GM19239 (cell line): ENCODE data around the gene EFCAB6.

ENCODE experiments used
- DNase-seq: peaks from one replicate; pipeline ENCODE4 v3.0.0; 2011; ENCODE audit warnings: low spot score; ENCODE audit not compliant: insufficient read length
- FAIRE-seq: peaks from 2 replicates; lab custom pipeline; 2011; peaks lifted over from hg19 to GRCh38; lab: Jason Lieb, UNC

The EFCAB6 gene

DNA sequence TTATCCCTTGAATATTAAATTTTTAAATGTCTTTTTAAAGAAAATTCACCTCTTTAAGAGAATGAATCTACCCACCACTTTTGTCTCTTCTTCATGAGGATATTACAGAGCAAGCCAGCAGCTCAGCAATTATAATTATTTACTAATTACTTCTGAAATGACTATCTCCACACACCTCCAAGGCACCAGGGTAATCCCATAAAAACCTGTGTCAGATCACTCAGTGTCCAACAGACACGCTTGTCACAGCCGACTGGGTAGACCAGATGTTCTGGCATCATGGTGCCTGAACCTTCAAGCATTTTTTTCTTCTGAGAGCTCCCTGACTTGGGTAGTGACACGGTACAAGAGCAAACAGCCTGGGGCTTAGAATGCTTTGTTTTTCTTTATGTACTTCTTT lies 61.4 kb downstream of the EFCAB6 start:
- DNase-seq (no peak), FAIRE-seq (no peak)

DNA sequence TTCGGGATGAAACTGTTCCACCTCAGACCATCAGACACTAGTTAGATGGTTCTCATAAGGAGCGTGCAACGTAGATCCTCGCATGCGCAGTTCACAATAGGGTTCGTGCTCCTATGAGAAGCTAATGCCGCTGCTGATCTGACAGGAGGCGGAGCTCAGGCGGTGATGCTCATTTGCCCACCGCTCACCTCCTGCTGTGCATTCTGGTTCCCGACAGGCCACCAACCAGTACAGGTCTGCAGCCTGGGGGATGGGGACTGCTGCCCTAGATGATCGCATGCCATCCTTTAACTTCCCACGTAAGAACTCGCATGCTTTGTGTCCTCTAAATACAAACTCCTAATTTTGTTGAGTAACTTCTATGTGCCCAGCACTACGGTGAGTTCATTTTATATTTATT lies 62.6 kb downstream of the EFCAB6 start:
- no peak for DNase-seq
- FAIRE-seq, result no peak

DNA sequence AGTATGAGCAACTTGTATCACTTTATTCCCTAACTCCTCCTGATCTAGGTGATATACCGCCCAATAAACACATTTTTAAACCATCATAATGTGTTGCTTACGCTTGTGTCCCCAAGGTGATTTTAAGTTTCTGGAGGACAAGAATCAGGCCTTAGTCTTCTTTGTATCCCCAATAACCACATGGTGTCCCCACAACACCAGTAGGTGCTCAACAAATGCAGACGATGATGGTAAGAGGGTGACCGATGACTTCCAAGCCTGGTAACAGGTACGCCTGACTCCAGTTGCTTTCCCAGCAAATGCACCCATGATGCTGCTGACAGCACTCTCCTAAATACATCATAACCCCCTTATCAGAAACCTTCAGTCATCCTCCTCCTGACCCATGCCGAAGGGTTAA lies 64.2 kb downstream of the EFCAB6 start:
- FAIRE-seq (no peak), DNase-seq (no peak)

DNA sequence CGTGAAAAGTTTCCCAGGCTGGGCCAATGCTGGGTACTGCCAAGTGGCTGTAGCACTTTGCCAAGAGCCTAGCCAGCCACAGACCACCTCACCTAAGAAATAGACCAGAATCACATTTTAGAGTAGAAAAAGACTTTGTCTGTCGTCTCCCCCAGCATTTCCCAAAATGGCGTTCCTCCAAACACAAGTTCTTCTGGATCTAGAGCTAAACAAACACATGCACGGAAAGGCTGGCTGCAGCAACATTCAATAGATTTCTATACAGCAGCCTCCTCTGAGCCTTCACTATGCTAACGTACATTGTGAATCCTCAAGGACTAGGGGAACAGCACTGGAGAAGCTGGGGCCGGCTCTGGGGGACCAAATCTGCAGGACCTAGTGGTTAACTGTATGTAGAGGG lies 65.0 kb downstream of the EFCAB6 start:
- FAIRE-seq (no peak), DNase-seq (no peak)

DNA sequence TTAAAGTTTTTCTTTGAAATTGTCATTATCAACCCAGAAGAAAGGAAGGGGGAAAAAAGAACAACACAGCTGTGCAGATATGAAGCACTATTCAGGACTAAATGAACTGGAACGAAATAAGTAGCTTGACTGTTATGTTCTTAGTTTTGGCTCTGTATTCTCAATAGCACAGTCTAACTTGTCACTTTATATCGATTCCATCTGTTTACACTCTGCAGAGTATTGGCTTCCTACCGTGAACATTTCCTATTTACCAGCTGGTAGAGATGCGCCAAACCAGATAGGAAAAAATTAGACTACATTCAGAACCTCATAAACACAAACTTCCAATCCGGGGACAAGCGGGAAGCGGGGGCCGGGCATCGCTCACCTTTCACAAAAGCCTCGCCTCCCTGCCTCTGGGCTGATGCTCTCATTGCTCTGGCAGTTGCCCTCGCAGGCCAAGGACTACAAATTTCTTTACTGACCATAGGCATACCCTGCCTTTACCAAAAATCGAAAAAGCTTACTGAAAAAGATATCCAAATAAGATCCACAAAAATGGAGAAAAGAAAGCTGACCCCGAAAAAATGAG lies 66.2 kb downstream of the EFCAB6 start:
- no peak for FAIRE-seq

DNA sequence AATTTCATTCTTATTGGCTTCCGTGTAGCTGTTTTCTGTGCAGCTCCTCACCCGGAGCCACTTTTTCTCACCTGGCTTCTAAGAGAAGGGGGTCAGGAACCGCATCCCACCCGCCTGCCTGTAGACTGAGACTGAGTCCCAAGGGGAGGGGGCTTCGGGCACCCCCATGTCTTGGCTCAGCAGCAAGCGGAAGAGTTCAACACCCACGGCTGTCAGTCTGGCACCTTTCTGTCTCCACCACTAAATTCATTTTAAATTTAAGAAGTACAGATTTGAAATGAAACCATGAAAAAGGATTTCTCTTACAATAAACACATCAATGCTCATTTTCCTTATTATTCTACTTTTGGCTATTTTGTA lies 66.7 kb downstream of the EFCAB6 start:
- FAIRE-seq, result no peak
- no peak for DNase-seq

More for the DNA sequence above, 66.2 kb downstream of the EFCAB6 start:
- no peak for DNase-seq

DNA sequence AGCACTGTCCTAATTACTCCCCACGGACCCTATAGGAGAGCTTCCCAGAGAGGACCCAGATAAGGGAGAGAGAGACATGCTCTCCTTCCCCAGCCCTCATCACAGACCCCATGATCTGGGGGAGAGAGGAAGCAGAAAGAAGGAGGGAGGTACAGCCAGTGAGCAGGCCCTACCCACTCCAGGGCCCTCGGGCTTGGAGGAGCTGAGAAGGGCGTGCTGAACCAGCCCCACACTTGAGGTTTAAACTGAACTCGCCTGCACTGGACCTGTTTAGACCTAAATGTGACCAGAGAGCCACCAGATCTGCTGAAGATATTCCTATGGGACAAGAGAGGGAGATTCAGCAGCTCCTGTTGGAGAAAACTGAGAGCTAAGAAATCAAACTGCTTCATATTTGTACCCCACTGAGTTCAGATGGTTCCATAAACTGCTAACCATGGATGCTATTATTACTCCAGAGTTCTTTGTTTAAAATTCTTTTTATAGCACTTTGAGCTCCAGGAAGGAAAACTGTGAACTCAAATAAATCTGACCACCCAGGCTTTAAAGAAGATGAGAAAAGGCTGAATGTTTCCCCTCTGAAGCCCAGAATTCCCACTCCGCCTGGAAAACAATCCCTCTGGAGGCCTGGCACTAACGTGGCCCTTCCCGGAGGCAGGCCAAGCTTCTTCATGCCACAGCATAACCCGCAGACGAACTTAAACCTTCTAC lies 67.2 kb downstream of the EFCAB6 start:
- FAIRE-seq (no peak), DNase-seq (no peak)

DNA sequence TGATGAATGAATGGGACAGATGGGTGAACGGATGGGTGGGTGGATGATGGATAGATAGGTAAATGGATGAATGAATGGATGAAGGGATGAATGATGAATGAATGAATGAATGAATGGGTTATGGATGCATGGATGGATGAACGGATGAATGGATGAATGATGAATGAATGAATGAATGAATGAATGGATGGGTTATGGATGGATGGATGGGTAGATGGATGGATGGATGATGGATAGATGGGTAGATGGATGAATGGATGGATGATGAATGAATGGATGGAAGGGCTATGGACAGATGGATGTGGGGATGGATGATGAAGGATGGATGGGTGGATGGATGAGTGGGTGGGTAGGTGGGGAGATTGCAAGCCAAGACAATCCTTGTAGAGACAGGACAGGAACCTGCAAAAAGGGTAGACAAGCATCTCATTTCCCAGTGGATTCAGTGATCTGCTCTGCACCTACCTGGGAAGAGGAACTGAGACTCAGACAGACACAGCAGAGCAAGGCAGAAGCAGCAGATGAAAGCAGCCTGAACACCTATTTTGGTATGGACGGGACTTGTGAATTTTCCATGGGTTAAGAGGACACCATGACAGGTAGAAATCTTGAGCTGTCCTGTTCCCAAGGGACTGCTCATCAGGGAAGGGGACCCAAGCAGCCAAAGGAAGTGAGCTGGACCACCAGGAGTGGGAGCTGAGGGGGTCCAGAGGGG lies 68.0 kb downstream of the EFCAB6 start:
- DNase-seq (no peak), FAIRE-seq (no peak)

DNA sequence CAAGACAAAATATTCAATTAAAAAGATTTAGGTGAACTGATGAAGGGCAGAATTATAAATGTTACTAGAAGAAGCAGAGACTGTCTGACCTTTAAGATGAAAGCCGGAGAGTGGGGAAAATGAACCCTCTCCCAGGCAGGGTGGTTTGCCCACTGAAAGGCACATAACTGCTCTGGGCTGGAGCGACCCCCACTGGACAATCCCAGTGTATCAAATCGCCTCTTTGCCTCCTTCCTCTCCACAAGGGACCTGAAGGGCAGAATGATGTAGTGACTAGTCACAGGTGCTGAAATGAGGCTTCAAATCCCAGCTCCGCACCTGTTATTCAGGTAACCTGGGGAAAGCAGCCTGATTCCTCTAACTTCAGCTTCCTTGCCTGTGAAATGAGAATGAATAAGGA lies 69.0 kb downstream of the EFCAB6 start:
- DNase-seq (no peak), FAIRE-seq (no peak)

DNA sequence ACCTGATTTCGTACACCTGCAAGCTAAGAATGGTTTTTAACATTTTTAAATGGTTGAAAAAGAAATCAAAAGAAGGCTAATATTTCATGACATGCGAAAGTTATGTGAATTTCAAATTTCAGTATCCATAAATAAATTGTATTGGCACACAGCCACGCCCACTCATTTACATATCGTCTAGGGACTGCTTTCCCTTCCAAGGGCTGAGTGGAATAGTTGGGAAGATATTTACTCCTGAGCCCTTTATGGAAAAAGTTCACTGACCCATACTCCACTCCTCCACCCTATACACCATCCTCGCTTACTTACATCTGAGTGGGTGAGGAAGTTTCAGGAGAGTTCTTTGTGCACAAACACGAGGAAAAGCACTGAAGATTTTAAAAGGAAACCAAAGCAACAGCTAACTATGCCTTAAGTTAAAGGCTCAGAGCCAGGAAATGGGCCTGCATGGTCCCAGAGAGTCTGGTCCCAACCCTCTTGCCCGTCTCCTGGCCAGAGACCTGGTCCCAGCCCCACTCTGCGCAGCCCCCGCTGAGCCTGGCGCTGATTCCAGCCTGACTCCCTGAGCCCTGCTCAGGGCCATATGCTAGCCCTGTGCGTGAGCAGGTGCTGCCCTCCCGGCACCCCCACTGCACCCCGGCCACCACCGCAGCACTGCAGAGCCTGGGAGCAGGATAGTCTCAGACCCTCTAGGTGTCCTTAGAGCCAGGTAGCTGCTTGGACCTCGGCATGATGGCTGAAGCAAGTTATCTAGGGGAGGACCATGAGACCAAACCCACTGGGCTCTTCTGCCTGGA lies 69.8 kb downstream of the EFCAB6 start:
- no peak for DNase-seq
- FAIRE-seq, result no peak

DNA sequence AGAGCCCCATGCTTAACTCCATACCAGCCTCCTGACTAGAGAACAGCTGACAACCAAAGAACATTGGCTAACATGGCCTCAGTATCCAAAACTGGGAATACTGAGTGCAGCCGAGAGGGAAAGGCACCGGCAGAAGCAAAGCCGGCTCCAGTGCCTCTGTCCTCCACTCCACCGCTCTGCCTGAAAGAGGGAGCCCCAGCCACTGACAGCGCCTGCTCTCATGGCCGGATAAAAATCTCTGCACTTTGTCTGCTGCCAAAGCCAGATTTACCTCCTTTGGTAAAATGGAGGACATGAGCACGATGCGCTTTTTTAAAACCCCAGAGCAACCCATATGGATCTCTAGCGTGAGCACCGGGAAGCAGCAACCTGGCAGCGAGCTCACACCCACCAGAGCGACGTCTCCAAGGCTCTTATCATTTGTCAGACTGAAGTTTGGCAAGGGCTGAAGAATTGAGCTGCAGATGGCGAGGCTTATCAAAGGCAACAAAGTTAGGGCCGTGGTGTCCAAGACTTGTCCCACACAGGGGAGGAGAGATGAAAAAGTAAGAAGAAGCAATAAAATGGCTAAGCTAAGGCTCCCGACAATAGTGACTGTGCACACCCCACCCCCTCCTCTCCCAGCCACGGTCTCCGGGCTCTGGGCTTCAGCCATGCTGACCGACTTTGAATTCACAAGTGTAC lies 71.4 kb downstream of the EFCAB6 start:
- DNase-seq (no peak), FAIRE-seq (no peak)

DNA sequence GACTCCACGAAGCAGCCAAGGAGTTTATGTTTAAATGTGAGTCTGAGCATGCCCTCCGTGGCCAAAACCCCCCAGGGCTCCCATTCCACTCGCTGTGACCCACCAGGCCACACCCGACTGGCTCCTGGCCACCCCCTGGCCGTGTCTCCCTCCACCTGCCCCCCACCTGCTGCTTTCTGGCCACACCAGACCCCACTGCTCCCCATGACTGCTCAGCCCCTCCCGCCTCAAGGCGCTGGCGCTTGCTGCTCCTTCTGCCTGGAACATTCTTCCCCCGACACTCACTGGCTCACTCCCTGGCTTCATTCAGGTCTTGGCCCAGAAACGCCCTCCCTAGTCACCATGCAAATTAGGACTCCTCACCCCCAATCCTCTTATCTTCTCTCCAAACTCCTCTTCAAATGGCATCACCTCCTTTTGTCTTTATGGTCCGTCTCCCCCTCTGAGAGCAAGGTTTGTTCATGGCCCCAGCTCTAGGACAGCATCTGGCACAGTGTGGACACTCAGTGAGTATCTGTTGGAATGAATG lies 72.2 kb downstream of the EFCAB6 start:
- no peak for FAIRE-seq
- no peak for DNase-seq

DNA sequence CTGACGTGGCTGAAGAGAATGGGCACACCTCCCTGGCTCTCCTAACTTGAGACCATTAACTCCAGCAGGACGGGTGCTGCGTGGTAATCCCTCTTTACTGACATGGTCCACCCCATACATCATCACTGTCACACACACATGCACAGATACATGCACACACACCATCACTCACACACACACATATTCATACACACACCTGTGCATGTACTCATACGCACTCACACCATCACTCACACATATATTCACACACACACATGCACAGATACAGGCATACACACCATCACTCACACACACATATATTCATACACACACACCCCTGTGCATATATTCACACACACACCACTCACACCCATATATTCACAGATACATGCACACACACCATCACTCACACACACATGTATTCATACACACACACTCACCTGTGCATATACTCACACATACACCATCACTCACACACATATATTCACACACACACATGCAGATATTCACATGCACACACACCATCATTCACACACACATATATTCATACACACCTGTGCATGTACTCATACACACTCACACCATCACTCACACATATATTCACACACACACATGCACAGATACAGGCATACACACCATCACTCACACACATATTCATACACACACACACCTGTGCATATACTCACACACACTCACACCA lies 74.8 kb downstream of the EFCAB6 start:
- no peak for DNase-seq
- no peak for FAIRE-seq

DNA sequence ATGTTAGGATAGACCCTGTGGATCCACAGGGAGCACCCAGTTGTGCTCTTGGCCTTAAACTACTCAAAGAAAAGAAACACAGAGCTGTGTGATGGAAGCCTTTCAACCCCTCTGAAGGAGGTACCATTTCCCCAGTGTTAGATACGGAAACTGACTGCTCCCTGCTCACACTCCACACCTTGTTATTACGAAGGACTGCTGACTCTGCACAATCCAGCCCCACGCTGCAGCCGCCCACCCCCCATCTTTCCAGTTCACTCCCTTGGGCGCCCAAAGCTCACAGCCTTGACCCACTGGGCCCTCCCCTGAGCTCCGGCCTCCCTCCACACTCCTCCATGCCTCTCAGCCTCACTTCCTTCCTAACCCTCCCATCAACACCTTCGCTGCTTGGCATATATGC lies 75.5 kb downstream of the EFCAB6 start:
- FAIRE-seq (no peak), DNase-seq (no peak)

DNA sequence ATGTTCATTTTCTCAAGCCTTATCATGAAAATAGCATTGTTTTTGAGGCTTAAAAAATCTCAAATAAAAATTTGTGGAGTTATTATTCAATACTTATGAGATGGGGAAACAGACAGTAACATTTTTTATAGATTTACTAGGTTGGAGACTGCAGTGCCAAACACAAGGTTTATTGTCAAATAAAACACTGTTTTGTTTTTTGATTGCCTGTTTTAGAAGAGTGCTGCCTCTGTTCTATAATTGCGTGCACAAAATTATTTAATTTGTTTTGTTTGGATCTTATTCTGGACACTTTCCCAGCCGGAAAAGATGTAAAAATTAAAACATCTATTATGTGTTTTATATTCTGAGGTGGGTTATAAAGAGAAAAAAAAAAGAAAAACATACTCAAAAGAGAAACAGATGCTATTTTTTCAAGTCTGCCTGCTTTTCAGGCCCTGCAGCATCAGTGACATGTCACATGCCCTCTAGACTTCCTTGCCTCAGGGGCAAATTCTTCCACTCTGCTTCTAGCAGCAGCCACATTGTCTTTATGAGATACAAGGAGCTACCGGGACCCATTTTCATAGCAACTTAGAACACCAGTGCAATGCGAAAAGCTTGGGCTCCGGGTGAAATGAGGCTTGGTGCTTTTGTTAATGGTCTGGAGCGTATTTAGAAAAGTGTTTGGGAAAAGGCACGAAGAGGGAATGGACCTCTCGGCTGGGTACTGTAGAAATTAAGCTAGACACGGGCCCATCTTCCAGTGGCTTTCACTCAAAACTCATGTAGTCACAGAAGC lies 77.5 kb downstream of the EFCAB6 start:
- DNase-seq (no peak), FAIRE-seq (no peak)

DNA sequence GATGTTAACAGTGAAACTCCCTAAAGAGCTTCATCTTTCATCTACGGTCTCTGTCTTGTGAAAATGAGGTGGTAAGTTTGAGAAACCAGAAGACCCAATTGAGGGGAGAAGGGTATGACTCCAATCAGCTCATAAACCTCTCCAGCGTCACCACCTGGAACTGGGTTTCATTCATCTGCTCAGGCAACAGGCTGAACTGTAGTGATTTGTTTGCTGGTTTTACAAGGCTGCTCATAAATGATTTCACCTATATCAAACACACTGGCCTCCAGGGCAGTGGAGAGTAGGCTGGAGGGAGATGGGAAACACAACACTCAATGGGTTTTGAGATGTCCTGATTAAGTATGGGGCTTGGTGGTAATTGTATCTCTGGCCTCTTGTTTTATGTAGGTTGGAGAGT lies 79.0 kb downstream of the EFCAB6 start:
- DNase-seq, result no peak
- FAIRE-seq, result no peak

DNA sequence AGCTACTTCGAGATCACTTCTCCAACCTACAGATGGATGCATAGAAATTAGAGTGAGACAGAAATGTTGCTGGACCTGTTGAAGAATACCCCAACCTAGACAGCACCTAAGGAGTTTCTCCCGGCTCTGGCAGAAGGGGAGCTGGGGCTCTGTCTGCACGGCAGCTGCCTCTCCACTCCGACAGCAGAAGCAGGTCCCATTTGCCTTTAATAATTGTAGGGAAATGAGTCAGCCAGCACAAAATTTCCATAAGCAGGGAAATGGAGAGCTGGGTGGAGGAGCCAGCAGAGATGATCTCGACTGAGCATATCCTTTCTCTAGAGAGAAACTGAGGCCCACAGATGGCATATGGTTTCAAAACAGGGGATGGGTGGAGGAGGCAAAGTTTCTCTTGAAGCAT lies 80.1 kb downstream of the EFCAB6 start:
- FAIRE-seq, result no peak
- no peak for DNase-seq

DNA sequence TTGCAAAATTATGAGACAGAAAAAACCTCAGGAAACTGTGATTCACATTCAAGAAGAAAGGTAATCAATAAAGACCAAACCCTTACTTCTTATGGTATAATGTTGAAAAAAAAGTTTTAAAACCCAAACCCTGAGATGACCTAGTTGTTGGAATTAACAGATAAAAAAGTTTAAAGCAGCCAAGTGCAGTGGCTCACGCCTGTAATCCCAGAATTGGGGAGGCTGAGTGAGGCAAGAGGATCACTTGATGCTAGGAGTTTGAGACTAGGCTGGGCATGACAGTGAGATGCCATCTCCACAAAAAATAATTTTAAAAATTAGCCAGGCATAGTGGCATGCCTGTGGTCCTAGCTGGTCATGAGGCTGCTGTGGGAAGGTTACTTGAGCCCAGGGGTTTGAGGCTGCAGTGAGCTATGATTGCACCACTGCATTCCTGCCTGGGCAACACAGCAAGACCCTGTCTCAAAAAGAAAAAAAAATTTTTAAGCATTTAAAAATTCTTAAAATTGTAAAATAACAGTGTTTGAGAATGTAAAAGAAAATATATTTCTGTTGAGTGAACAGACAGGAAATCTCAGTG lies 85.1 kb downstream of the EFCAB6 start:
- no peak for FAIRE-seq
- no peak for DNase-seq

DNA sequence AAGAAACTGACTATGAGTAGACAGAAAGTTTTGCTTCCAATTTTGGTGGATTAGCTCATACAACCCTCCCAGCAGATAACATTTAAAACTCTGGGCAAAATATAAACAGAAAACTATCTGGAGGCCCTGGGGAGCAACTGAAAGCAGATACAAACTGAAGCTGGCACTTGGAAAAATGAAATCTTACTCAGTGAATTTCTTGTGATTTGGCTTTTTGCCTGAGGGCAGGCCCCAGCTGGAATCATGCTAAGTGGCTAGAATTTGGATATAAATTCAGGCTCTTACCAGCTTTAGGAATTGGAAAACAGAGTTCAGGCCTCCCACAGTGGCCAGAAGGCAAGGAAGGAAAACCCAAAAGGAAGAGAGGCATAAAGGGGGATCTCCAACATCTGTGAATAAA lies 85.8 kb downstream of the EFCAB6 start:
- DNase-seq (no peak), FAIRE-seq (no peak)
